GM23338 (cell line): ENCODE data around the gene NAPSA. TPM values are rescaled to one million over a fixed set of nuclear protein-coding genes. Genes with fewer than 3 reads are reported as not detected.

ENCODE experiments used
- ATAC-seq: fragments of 200-7000 bp; cut with Tn5 transposase; 3 replicates; pipeline ENCODE4 v1.9.1; 2020
- DNase-seq: peaks from one replicate; pipeline ENCODE4 v3.0.0-alpha.2; 2015; ENCODE audit warnings: low spot score
- H2AFZ ChIP-seq: fragments of 200-600 bp; sonication (generic); 2 replicates; pipeline ENCODE4 v1.8.0; 2016; ENCODE audit warnings: antibody characterized with exemption, mild to moderate bottlenecking, moderate library complexity
- H3F3A ChIP-seq: fragments of 200-600 bp; sonication (generic); replicated peaks from 2 replicates; pipeline ENCODE4 v1.8.0; 2017; ENCODE audit warnings: antibody characterized with exemption, mixed run types, low read depth
- H3K27ac ChIP-seq: fragments of 200-600 bp; sonication (generic); 2 replicates; pipeline ENCODE4 v1.6.1; 2016; ENCODE audit warnings: low read depth
- H3K27me3 ChIP-seq: fragments of 200-600 bp; sonication (generic); 2 replicates; pipeline ENCODE4 v1.8.0; 2016; ENCODE audit warnings: mild to moderate bottlenecking, mixed run types, moderate library complexity; ENCODE audit not compliant: insufficient read depth
- H3K36me3 ChIP-seq: fragments of 200-600 bp; sonication (generic); 2 replicates; pipeline ENCODE4 v1.8.0; 2016; ENCODE audit warnings: mild to moderate bottlenecking; ENCODE audit not compliant: insufficient read depth
- H3K4me1 ChIP-seq: fragments of 200-600 bp; sonication (generic); 2 replicates; pipeline ENCODE4 v1.8.0; 2016; ENCODE audit warnings: mild to moderate bottlenecking, moderate library complexity; ENCODE audit not compliant: insufficient read depth
- H3K4me2 ChIP-seq: fragments of 200-600 bp; sonication (generic); 2 replicates; pipeline ENCODE4 v1.7.1; 2017; ENCODE audit warnings: mixed run types
- H3K4me3 ChIP-seq: fragments of 200-600 bp; sonication (generic); 2 replicates; pipeline ENCODE4 v1.6.1; 2016; ENCODE audit warnings: mixed run types
- H3K79me2 ChIP-seq: fragments of 200-600 bp; sonication (generic); replicated peaks from 2 replicates; pipeline ENCODE4 v1.8.0; 2017; ENCODE audit warnings: mild to moderate bottlenecking; ENCODE audit not compliant: insufficient read depth
- H3K9me2 ChIP-seq: fragments of 200-600 bp; sonication (generic); 2 replicates; pipeline ENCODE4 v1.8.0; 2017; ENCODE audit not compliant: insufficient read depth
- H4K20me1 ChIP-seq: fragments of 200-600 bp; sonication (generic); replicated peaks from 2 replicates; pipeline ENCODE4 v1.8.0; 2017; ENCODE audit warnings: mild to moderate bottlenecking; ENCODE audit not compliant: insufficient read depth
- H3K27ac Mint-ChIP-seq: 2 replicates; pipeline ENCODE4 v1.8.0; 2020; ENCODE audit warnings: inconsistent platforms, mild to moderate bottlenecking, moderate library complexity, mixed read lengths
- H3K27me3 Mint-ChIP-seq: 3 replicates; pipeline ENCODE4 v1.8.0; 2022; ENCODE audit warnings: low read depth, mild to moderate bottlenecking, moderate library complexity, mixed read lengths, inconsistent platforms; ENCODE audit not compliant: insufficient read depth, poor library complexity
- H3K36me3 Mint-ChIP-seq: 3 replicates; pipeline ENCODE4 v1.8.0; 2021; ENCODE audit warnings: low read depth, mild to moderate bottlenecking, inconsistent platforms, moderate library complexity, mixed read lengths
- H3K4me1 Mint-ChIP-seq: 3 replicates; pipeline ENCODE4 v1.8.0; 2020; ENCODE audit warnings: mild to moderate bottlenecking, inconsistent platforms, mixed read lengths
- H3K4me3 Mint-ChIP-seq: 3 replicates; pipeline ENCODE4 v1.8.0; 2021; ENCODE audit warnings: moderate library complexity, mild to moderate bottlenecking, inconsistent platforms, mixed read lengths
- H3K9me3 Mint-ChIP-seq: 3 replicates; pipeline ENCODE4 v1.8.0; 2020; ENCODE audit warnings: moderate library complexity, mild to moderate bottlenecking, inconsistent platforms, mixed read lengths
- CTCF ChIP-seq, 2 experiments: fragments of 200-600 bp in 1 of 2; sonication (generic) in 1 of 2; conservative IDR thresholded peaks; 2 replicates each; pipeline versions ENCODE4 v1.5.1 to v1.6.1; 2016 to 2017; ENCODE audit warnings: antibody characterized with exemption in 2 of 2, low read depth in 2 of 2, mild to moderate bottlenecking in 2 of 2, moderate library complexity in 1 of 2
- ETS1 ChIP-seq: IDR thresholded peaks from 2 replicates; pipeline ENCODE4 v1.6.1; 2016; ENCODE audit warnings: antibody characterized with exemption
- EZH2 ChIP-seq: fragments of 200-600 bp; sonication (generic); IDR thresholded peaks from one replicate; pipeline ENCODE4 v1.8.0; 2017; ENCODE audit warnings: antibody characterized with exemption, mild to moderate bottlenecking, low read depth; ENCODE audit not compliant: unreplicated experiment
- EZH2phosphoT487 ChIP-seq: fragments of 200-600 bp; sonication (generic); IDR thresholded peaks from one replicate; pipeline ENCODE4 v1.8.1; 2018; ENCODE audit warnings: antibody characterized with exemption; ENCODE audit not compliant: unreplicated experiment
- JUNB ChIP-seq: IDR thresholded peaks from one replicate; pipeline ENCODE4 v1.6.1; 2016; ENCODE audit warnings: antibody characterized with exemption; ENCODE audit not compliant: unreplicated experiment
- POLR2AphosphoS5 ChIP-seq: IDR thresholded peaks from 2 replicates; pipeline ENCODE4 v1.6.1; 2016; ENCODE audit warnings: antibody characterized with exemption, low read depth
- ZNF114 ChIP-seq: fragments of 250-450 bp; sonication (Bioruptor Pico); IDR thresholded peaks from 2 replicates; pipeline ENCODE4 v1.5.0; 2020; ENCODE audit warnings: mild to moderate bottlenecking, moderate library complexity
- ZNF331 ChIP-seq: fragments of 250-450 bp; sonication (Bioruptor Pico); IDR thresholded peaks from 2 replicates; pipeline ENCODE4 v1.5.0; 2020; ENCODE audit warnings: low read depth, mild to moderate bottlenecking, moderate library complexity
- ZNF462 ChIP-seq: fragments of 250-450 bp; sonication (Bioruptor Pico); IDR thresholded peaks from 2 replicates; pipeline ENCODE4 v1.5.0; 2020; ENCODE audit warnings: mild to moderate bottlenecking, moderate library complexity
- polyA plus RNA-seq: library from polyadenylated mRNA; unstranded; fragments of >200 nt; fragmentation: Nextera tagmentation; extraction: Ambion mirVana; gene quantifications from 2 replicates; pipeline ENCODE4 v1.2.1, GENCODE V29; 2016
- total RNA-seq: library from RNA; depleted of rRNA; stranded (reverse); fragments of >200 nt; shearing (Covaris generic); gene quantifications from 2 replicates; pipeline ENCODE4 v1.2.3, GENCODE V29; 2014

Gene NAPSA
- total and polyA plus RNA-seq, 2 experiments from 2014 or later = 0.14 to 0.99 TPM

- no peaks in the 10 kb centered on the region for H3K9me2 ChIP-seq
- no peak overlapping the region for H3K4me3 ChIP-seq
- no peak overlapping the region for H3K4me2 ChIP-seq
- H2AFZ ChIP-seq = no peak overlapping the region
- TF ChIP-seq JUNB (no peak), ZNF462 (CRISPR knock-in tag) (no peak), EZH2phosphoT487 (no peak), ETS1 (no peak), POLR2AphosphoS5 (no peak), EZH2 (no peak), ZNF331 (no peak), ZNF114 (CRISPR knock-in tag) (no peak), CTCF (conservative IDR thresholded peaks at IDR 0.05; ENCODE audit: low read depth in 2 of 2) (no peak)
- peaks cover 4% of the 10 kb centered on the region for H3K27me3 ChIP-seq
- H3K27me3 Mint-ChIP-seq = peaks cover 12% of the 10 kb centered on the region
- no peaks in the 10 kb centered on the region for H3K4me1 Mint-ChIP-seq
- no peak overlapping the region for H3K4me3 Mint-ChIP-seq
- peaks cover 86% of the 10 kb centered on the region for H3K9me3 Mint-ChIP-seq
- no peak overlapping the region for H3K27ac ChIP-seq
- no peak overlapping the region for H3K27ac Mint-ChIP-seq
- H3K36me3 Mint-ChIP-seq = peaks cover 54% of the 10 kb centered on the region
- 0 out of 2 replicates have a peak, but pooled peaks cover 4% of the 10 kb centered on the region for H3F3A ChIP-seq
- H4K20me1 ChIP-seq = 0 out of 2 replicates have a peak, but pooled peaks cover 9% of the 10 kb centered on the region
- ATAC-seq (no peak), DNase-seq (no peak)
- peaks cover 13% of the 10 kb centered on the region for H3K4me1 ChIP-seq
- no peaks in the 10 kb centered on the region; the same call in 1 of the 2 replicates for H3K36me3 ChIP-seq
- peaks cover 3% of the 10 kb centered on the region; the same call in 1 of the 2 replicates for H3K79me2 ChIP-seq
Observed at GRCh38 chr19:50321831-50322230, 43.6 kb downstream of the NAPSA start.
